Measurements from ENCODE around the gene WNT3A. TPM values are rescaled to one million over a fixed set of nuclear protein-coding genes. Genes with fewer than 3 reads are reported as not detected.

The WNT3A gene
- total and polyA plus RNA-seq, 2 experiments from 2014 or later, result 0.07 to 0.65 TPM

GRCh38 chr1:228044961-228045360, 38.2 kb downstream of the WNT3A start (continued):
- TF ChIP-seq CTCF (conservative IDR thresholded peaks at IDR 0.05; ENCODE audit: low read depth in 2 of 2) (no peak), POLR2AphosphoS5 (IDR thresholded peaks at IDR 0.05; ENCODE audit: low read depth) (no peak)

GRCh38 chr1:228045405-228045804, 38.6 kb downstream of the WNT3A start:
- H3K4me2 ChIP-seq, result no peak overlapping the region
- H3K4me1 Mint-ChIP-seq, result peaks cover 4% of the 10 kb centered on the region; the same call in 1 of the 3 replicates
- H3K4me3 ChIP-seq, result no peak overlapping the region
- ATAC-seq (peak; percentile 56), DNase-seq (ENCODE audit: low spot score) (no peak)
- H4K20me1 ChIP-seq (replicated peaks; ENCODE audit: insufficient read depth), result no peaks in the 10 kb centered on the region; the same call in 1 of the 2 replicates
- H3K27me3 ChIP-seq (ENCODE audit: insufficient read depth), result peaks cover 63% of the 10 kb centered on the region
- peaks cover 26% of the 10 kb centered on the region for H3K27me3 Mint-ChIP-seq (ENCODE audit: insufficient read depth, low read depth, poor library complexity)
- H3K36me3 Mint-ChIP-seq (ENCODE audit: low read depth), result no peaks in the 10 kb centered on the region
- peaks cover 15% of the 10 kb centered on the region for H3K9me2 ChIP-seq (ENCODE audit: insufficient read depth)
- H3K27ac Mint-ChIP-seq, result no peak overlapping the region
- H3K4me3 Mint-ChIP-seq, result no peak overlapping the region
- no peaks in the 10 kb centered on the region for H3K79me2 ChIP-seq (replicated peaks; ENCODE audit: insufficient read depth)
- 0 out of 2 replicates have a peak overlapping the region, but pooled peaks have one; percentile 23 for H2AFZ ChIP-seq
- TF ChIP-seq EZH2phosphoT487 (IDR thresholded peaks at IDR 0.05; ENCODE audit: unreplicated experiment), result no peak
- TF ChIP-seq JUNB (IDR thresholded peaks at IDR 0.05; ENCODE audit: unreplicated experiment), result no peak
- no peak for TF ChIP-seq EZH2 (IDR thresholded peaks at IDR 0.05; ENCODE audit: low read depth, unreplicated experiment)
- no peak for TF ChIP-seq ZNF114 (CRISPR knock-in tag; IDR thresholded peaks at IDR 0.05)
- TF ChIP-seq CTCF (conservative IDR thresholded peaks at IDR 0.05; ENCODE audit: low read depth in 2 of 2), result no peak
- TF ChIP-seq ETS1 (IDR thresholded peaks at IDR 0.05), result no peak
- TF ChIP-seq ZNF331 (CRISPR knock-in tag; IDR thresholded peaks at IDR 0.05; ENCODE audit: low read depth), result no peak
- H3K4me1 ChIP-seq (ENCODE audit: insufficient read depth), result no peaks in the 10 kb centered on the region
- H3K9me3 Mint-ChIP-seq, result no peaks in the 10 kb centered on the region
- H3K36me3 ChIP-seq (ENCODE audit: insufficient read depth), result no peaks in the 10 kb centered on the region
- H3F3A ChIP-seq (replicated peaks; ENCODE audit: low read depth), result no peaks in the 10 kb centered on the region
- no peak overlapping the region for H3K27ac ChIP-seq (ENCODE audit: low read depth)

- ATAC-seq, result peak; percentile 76
- H2AFZ ChIP-seq, result no peak overlapping the region
- H3K27me3 ChIP-seq (ENCODE audit: insufficient read depth), result peaks cover 58% of the 10 kb centered on the region
- no peak overlapping the region for H3K4me2 ChIP-seq
- H4K20me1 ChIP-seq (replicated peaks; ENCODE audit: insufficient read depth), result no peaks in the 10 kb centered on the region; the same call in 1 of the 2 replicates
- peaks cover 23% of the 10 kb centered on the region for H3K27me3 Mint-ChIP-seq (ENCODE audit: insufficient read depth, low read depth, poor library complexity)
- H3K9me2 ChIP-seq (ENCODE audit: insufficient read depth), result peaks cover 15% of the 10 kb centered on the region
- H3K27ac ChIP-seq (ENCODE audit: low read depth), result no peak overlapping the region
- H3K36me3 Mint-ChIP-seq (ENCODE audit: low read depth), result no peaks in the 10 kb centered on the region
- no peaks in the 10 kb centered on the region for H3K36me3 ChIP-seq (ENCODE audit: insufficient read depth)
- H3K4me1 Mint-ChIP-seq, result peaks cover 4% of the 10 kb centered on the region; the same call in 1 of the 3 replicates
- H3K4me3 Mint-ChIP-seq, result no peak overlapping the region
- no peak for TF ChIP-seq POLR2AphosphoS5 (IDR thresholded peaks at IDR 0.05; ENCODE audit: low read depth)
- no peak for TF ChIP-seq STAT1 (IDR thresholded peaks at IDR 0.05; ENCODE audit: unreplicated experiment)
- no peak overlapping the region for H3K27ac Mint-ChIP-seq
- H3K79me2 ChIP-seq (replicated peaks; ENCODE audit: insufficient read depth), result no peaks in the 10 kb centered on the region
- DNase-seq (ENCODE audit: low spot score), result no peak
- no peaks in the 10 kb centered on the region for H3F3A ChIP-seq (replicated peaks; ENCODE audit: low read depth)
- no peak overlapping the region for H3K4me3 ChIP-seq
- H3K4me1 ChIP-seq (ENCODE audit: insufficient read depth), result no peaks in the 10 kb centered on the region
- H3K9me3 Mint-ChIP-seq, result no peaks in the 10 kb centered on the region
Observed at GRCh38 chr1:228045871-228046270, 39.1 kb downstream of the WNT3A start.

Data from GM23338 (cell line).